ENCODE measurements around the gene AHNAK.

Gene AHNAK

GRCh38 chr11:62494246-62494645, 52.4 kb downstream of the AHNAK start:
- DNase-seq (ENCODE audit: low spot score) = no peak

- no peak for DNase-seq (ENCODE audit: low spot score)
Observed at GRCh38 chr11:62493801-62494200, 52.8 kb downstream of the AHNAK start.

GRCh38 chr11:62492586-62492985, 54.0 kb downstream of the AHNAK start:
- DNase-seq (ENCODE audit: low spot score) = no peak

- no peak for DNase-seq (ENCODE audit: low spot score)
Observed at GRCh38 chr11:62491571-62492329, 54.9 kb downstream of the AHNAK start.

- no peak for DNase-seq (ENCODE audit: low spot score)
Observed at GRCh38 chr11:62489204-62489603, 57.4 kb downstream of the AHNAK start.

GRCh38 chr11:62487738-62488551, 58.7 kb downstream of the AHNAK start:
- no peak for DNase-seq (ENCODE audit: low spot score)

- no peak for DNase-seq (ENCODE audit: low spot score)
Observed at GRCh38 chr11:62487136-62487535, 59.5 kb downstream of the AHNAK start.

GRCh38 chr11:62484352-62484751, 62.3 kb downstream of the AHNAK start:
- no peak for DNase-seq (ENCODE audit: low spot score)

- no peak for DNase-seq (ENCODE audit: low spot score)
Observed at GRCh38 chr11:62482753-62483152, 63.9 kb downstream of the AHNAK start.

- DNase-seq (ENCODE audit: low spot score) = no peak
Observed at GRCh38 chr11:62479631-62480201, 66.9 kb downstream of the AHNAK start.

- no peak for DNase-seq (ENCODE audit: low spot score)
Observed at GRCh38 chr11:62477927-62478326, 68.7 kb downstream of the AHNAK start.

GRCh38 chr11:62472063-62472884, 74.3 kb downstream of the AHNAK start:
- peak; percentile 53 for DNase-seq (ENCODE audit: low spot score)

- no peak for DNase-seq (ENCODE audit: low spot score)
Observed at GRCh38 chr11:62471603-62472002, 75.0 kb downstream of the AHNAK start.

- DNase-seq (ENCODE audit: low spot score) = no peak
Observed at GRCh38 chr11:62468577-62468976, 78.0 kb downstream of the AHNAK start.

GRCh38 chr11:62466444-62466843, 80.2 kb downstream of the AHNAK start:
- no peak for DNase-seq (ENCODE audit: low spot score)

- no peak for DNase-seq (ENCODE audit: low spot score)
Observed at GRCh38 chr11:62464655-62465054, 82.0 kb downstream of the AHNAK start.

GRCh38 chr11:62463121-62463542, 83.5 kb downstream of the AHNAK start:
- DNase-seq (ENCODE audit: low spot score) = no peak

- DNase-seq (ENCODE audit: low spot score) = no peak
Observed at GRCh38 chr11:62462508-62462892, 84.1 kb downstream of the AHNAK start.

GRCh38 chr11:62461740-62462507, 84.7 kb downstream of the AHNAK start:
- DNase-seq (ENCODE audit: low spot score) = peak; percentile 75

- DNase-seq (ENCODE audit: low spot score) = no peak
Observed at GRCh38 chr11:62459080-62459479, 87.5 kb downstream of the AHNAK start.

Data from LoVo (cell line).